ENCODE measurements around the gene CBX1. TPM values are rescaled to one million over a fixed set of nuclear protein-coding genes. Genes with fewer than 3 reads are reported as not detected.

The CBX1 gene
- total and polyA plus RNA-seq, 2 of the 13 experiments (the other 11 are each of a cell fraction or from before 2014, with no cell fraction given) = 17.8 to 108 TPM

DNA sequence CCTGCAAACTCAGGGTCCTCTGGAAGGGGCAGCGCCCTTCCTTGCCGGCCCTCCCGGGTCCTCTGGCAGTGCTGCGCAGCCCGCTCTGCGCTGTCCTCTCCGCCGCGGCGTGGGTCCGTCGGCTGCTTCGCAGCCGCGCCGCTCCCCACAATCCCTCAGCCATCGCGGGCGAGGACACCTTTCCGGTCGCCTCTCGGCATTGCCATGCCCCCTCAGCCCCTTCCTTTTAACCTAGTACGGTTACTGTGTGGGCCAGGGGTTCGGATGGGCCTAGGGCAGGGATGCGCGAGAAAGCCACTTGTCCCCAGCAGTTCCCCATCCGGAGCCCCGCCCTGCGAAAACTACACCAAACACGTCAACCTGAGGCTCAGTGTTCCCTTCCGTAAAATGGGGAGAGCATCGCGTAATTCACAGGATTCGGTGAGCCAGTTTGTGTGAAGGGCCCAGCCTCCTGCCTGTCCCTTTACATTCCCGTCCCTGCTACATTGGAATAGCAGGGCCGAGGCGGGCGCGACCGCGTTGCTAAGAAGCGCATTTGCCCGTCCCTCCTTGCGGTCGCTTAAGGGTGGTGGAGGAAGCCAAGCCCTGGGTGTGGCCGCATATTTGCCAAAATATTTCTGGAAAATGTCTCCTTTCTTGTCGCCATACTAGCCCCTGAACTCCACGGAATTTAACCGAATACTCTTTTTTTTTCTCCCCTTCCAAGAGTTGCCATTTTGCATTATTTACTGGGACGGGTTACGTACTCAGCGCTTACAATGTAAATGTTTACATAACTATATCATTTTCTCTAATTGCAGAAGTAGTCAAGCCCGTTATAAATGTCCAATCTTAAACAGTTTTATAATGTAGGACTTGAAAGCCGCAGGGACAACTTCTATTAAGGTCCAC is 76.9 kb downstream of the CBX1 start (continued):
- TF ChIP-seq MATR3 (CRISPR knock-in tag; IDR thresholded peaks at IDR 0.05) (no peak), ZNF564 (CRISPR knock-in tag; IDR thresholded peaks at IDR 0.05) (no peak), ESRRA (CRISPR knock-in tag; IDR thresholded peaks at IDR 0.05; ENCODE audit: low read depth) (no peak), KLF15 (CRISPR knock-in tag; IDR thresholded peaks at IDR 0.05; ENCODE audit: borderline replicate concordance) (no peak), HNRNPUL1 (IDR thresholded peaks at IDR 0.05; ENCODE audit: low read depth, low read length) (no peak), CBX5 (CRISPR knock-in tag; IDR thresholded peaks at IDR 0.05; ENCODE audit: borderline replicate concordance) (no peak), ETV6 (CRISPR knock-in tag; conservative IDR thresholded peaks at IDR 0.05) (no peak), ZNF383 (CRISPR knock-in tag; IDR thresholded peaks at IDR 0.05; ENCODE audit: borderline replicate concordance) (peak; percentile 92; the same call in 1 of the 2 replicates), IKZF4 (CRISPR knock-in tag; IDR thresholded peaks at IDR 0.05; ENCODE audit: borderline replicate concordance, low read depth, not compliant biosample characterization) (peak; percentile 23), CHD4 (IDR thresholded peaks at IDR 0.05; ENCODE audit: borderline replicate concordance, low read length) (peak; percentile 71), GTF3A (CRISPR knock-in tag; conservative IDR thresholded peaks at IDR 0.05) (no peak; the same call in 1 of the 2 replicates), CBFB (CRISPR knock-in tag; IDR thresholded peaks at IDR 0.05) (no peak), ZNF709 (CRISPR knock-in tag; IDR thresholded peaks at IDR 0.05) (no peak), ZNF17 (CRISPR knock-in tag; IDR thresholded peaks at IDR 0.05) (no peak), ZFP90 (CRISPR knock-in tag; IDR thresholded peaks at IDR 0.05; ENCODE audit: borderline replicate concordance) (no peak), YY1 (IDR thresholded peaks at IDR 0.05; ENCODE audit: insufficient read depth, insufficient replicate concordance, low read depth, low read length) (no peak), MXI1 (IDR thresholded peaks at IDR 0.05; ENCODE audit: borderline replicate concordance, low read depth, low read length) (no peak), ZBTB3 (CRISPR knock-in tag; IDR thresholded peaks at IDR 0.05; ENCODE audit: borderline replicate concordance, low read depth) (0 out of 2 replicates have a peak, but pooled peaks have one; percentile 45), ZNF768 (CRISPR knock-in tag; IDR thresholded peaks at IDR 0.05) (0 out of 2 replicates have a peak, but pooled peaks have one; percentile 8), ZNF83 (CRISPR knock-in tag; IDR thresholded peaks at IDR 0.05; ENCODE audit: borderline replicate concordance) (no peak)
- TF ChIP-seq, protein P1, sequence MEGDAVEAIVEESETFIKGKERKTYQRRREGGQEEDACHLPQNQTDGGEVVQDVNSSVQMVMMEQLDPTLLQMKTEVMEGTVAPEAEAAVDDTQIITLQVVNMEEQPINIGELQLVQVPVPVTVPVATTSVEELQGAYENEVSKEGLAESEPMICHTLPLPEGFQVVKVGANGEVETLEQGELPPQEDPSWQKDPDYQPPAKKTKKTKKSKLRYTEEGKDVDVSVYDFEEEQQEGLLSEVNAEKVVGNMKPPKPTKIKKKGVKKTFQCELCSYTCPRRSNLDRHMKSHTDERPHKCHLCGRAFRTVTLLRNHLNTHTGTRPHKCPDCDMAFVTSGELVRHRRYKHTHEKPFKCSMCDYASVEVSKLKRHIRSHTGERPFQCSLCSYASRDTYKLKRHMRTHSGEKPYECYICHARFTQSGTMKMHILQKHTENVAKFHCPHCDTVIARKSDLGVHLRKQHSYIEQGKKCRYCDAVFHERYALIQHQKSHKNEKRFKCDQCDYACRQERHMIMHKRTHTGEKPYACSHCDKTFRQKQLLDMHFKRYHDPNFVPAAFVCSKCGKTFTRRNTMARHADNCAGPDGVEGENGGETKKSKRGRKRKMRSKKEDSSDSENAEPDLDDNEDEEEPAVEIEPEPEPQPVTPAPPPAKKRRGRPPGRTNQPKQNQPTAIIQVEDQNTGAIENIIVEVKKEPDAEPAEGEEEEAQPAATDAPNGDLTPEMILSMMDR (CRISPR knock-in tag; IDR thresholded peaks at IDR 0.05) = no peak; the same call in 1 of the 2 replicates
- TF ChIP-seq, protein P2, sequence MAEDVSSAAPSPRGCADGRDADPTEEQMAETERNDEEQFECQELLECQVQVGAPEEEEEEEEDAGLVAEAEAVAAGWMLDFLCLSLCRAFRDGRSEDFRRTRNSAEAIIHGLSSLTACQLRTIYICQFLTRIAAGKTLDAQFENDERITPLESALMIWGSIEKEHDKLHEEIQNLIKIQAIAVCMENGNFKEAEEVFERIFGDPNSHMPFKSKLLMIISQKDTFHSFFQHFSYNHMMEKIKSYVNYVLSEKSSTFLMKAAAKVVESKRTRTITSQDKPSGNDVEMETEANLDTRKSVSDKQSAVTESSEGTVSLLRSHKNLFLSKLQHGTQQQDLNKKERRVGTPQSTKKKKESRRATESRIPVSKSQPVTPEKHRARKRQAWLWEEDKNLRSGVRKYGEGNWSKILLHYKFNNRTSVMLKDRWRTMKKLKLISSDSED (CRISPR knock-in tag; IDR thresholded peaks at IDR 0.05) = no peak
- TF ChIP-seq, protein P3, sequence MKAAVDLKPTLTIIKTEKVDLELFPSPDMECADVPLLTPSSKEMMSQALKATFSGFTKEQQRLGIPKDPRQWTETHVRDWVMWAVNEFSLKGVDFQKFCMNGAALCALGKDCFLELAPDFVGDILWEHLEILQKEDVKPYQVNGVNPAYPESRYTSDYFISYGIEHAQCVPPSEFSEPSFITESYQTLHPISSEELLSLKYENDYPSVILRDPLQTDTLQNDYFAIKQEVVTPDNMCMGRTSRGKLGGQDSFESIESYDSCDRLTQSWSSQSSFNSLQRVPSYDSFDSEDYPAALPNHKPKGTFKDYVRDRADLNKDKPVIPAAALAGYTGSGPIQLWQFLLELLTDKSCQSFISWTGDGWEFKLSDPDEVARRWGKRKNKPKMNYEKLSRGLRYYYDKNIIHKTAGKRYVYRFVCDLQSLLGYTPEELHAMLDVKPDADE (CRISPR knock-in tag; IDR thresholded peaks at IDR 0.05) = no peak
